B cell (primary cell): ENCODE measurements around the gene LIPG. TPM values are rescaled to one million over a fixed set of nuclear protein-coding genes. Genes with fewer than 3 reads are reported as not detected.

Experiments used
- ATAC-seq: fragments of 200-7000 bp; cut with Tn5 transposase; one replicate; pipeline ENCODE4 v1.10.0; 2021; ENCODE audit warnings: low read depth, mild to moderate bottlenecking, moderate number of reproducible peaks, moderate library complexity
- CTCF ChIA-PET: fragments of 350-600 bp; sonication (Branson Sonifier 250); formaldehyde crosslinking; loops from one replicate; lab custom pipeline; 2021; ENCODE audit warnings: antibody characterized with exemption, inconsistent platforms; lab: Charles Lee
- POLR2A ChIA-PET: fragments of 350-600 bp; sonication (Branson Sonifier 250); formaldehyde crosslinking; loops from one replicate; lab custom pipeline; 2021; ENCODE audit warnings: antibody characterized with exemption; lab: Charles Lee
- DNase-seq: peaks from one replicate; pipeline ENCODE4 v3.0.0; 2013
- H2AFZ ChIP-seq: 2 replicates; pipeline ENCODE4 v1.6.1; 2012; ENCODE audit warnings: mild to moderate bottlenecking, low read depth, low read length; ENCODE audit not compliant: insufficient read depth, poor library complexity, severe bottlenecking
- H3K27ac ChIP-seq, 2 donors: 1 replicate in 1 of 2; 2 replicates in 1 of 2; pipeline ENCODE4 v1.5.1; 2012 to 2013; ENCODE audit warnings: low read length in 2 of 2, mild to moderate bottlenecking in 2 of 2, moderate library complexity in 1 of 2
- H3K27me3 ChIP-seq, 4 experiments: fragments of 200-600 bp in 1 of 4; sonication (generic) in 1 of 4; replicated peaks in 1 of 4; 1 replicate in 2 of 4; 2 replicates in 2 of 4; pipeline versions ENCODE4 v1.6.1 to v1.7.0; 2013 to 2016; ENCODE audit warnings: low read length in 3 of 4, mild to moderate bottlenecking in 2 of 4, mixed read lengths in 1 of 4, moderate library complexity in 1 of 4; ENCODE audit not compliant: insufficient read depth in 4 of 4, control insufficient read depth in 3 of 4; ENCODE audit errors: control extremely low read depth in 1 of 4
- H3K36me3 ChIP-seq, 2 experiments: replicated peaks in 1 of 2; 1 replicate in 1 of 2; 2 replicates in 1 of 2; pipeline versions ENCODE4 v1.6.1 to v1.7.1; 2013; ENCODE audit warnings: low read length in 1 of 2; ENCODE audit not compliant: insufficient read depth in 2 of 2, control insufficient read depth in 1 of 2; ENCODE audit errors: control extremely low read depth in 1 of 2, extremely low read depth in 1 of 2
- H3K4me1 ChIP-seq, 2 donors: fragments of 200-600 bp in 1 of 2; sonication (generic) in 1 of 2; 1 replicate in 1 of 2; 2 replicates in 1 of 2; pipeline versions ENCODE4 v1.5.1 to v1.6.1; 2013 to 2017; ENCODE audit warnings: low read length in 2 of 2; ENCODE audit not compliant: control insufficient read depth in 2 of 2, insufficient read depth in 2 of 2
- H3K4me2 ChIP-seq: replicated peaks from 2 replicates; pipeline ENCODE3; 2012; ENCODE audit warnings: mild to moderate bottlenecking, low read depth, low read length; ENCODE audit not compliant: poor library complexity, severe bottlenecking
- H3K4me3 ChIP-seq, 5 experiments: fragments of 200-600 bp in 1 of 5; sonication (generic) in 1 of 5; 1 replicate in 3 of 5; 2 replicates in 2 of 5; pipeline versions ENCODE4 v1.5.1 to v1.7.0; 2011 to 2016; ENCODE audit warnings: low read length in 4 of 5, mild to moderate bottlenecking in 4 of 5, low read depth in 2 of 5, control low read depth in 1 of 5, moderate library complexity in 1 of 5; ENCODE audit not compliant: insufficient read depth in 1 of 5; ENCODE audit errors: control extremely low read depth in 1 of 5, extremely low read depth in 1 of 5
- H3K79me2 ChIP-seq: fragments of 200-600 bp; sonication (generic); one replicate; pipeline ENCODE4 v1.6.0; 2016; ENCODE audit warnings: low read length; ENCODE audit not compliant: control insufficient read depth, insufficient read depth
- H3K9ac ChIP-seq: fragments of 200-600 bp; sonication (generic); 2 replicates; pipeline ENCODE4 v1.6.1; 2017; ENCODE audit warnings: mild to moderate bottlenecking, low read length, moderate library complexity
- H3K9me3 ChIP-seq, 3 donors: one replicate each; pipeline versions ENCODE4 v1.6.1 to v1.7.1; 2013; ENCODE audit warnings: low read length in 2 of 3; ENCODE audit not compliant: control insufficient read depth in 2 of 3, insufficient read depth in 1 of 3; ENCODE audit errors: control extremely low read depth in 1 of 3
- H4K20me1 ChIP-seq: 2 replicates; pipeline ENCODE4 v1.6.0; 2012; ENCODE audit warnings: mild to moderate bottlenecking, low read length; ENCODE audit not compliant: insufficient read depth, control insufficient read depth, poor library complexity, severe bottlenecking
- H3K27ac Mint-ChIP-seq: one replicate; pipeline ENCODE4 v1.8.0; 2021; ENCODE audit warnings: mixed read lengths
- H3K27me3 Mint-ChIP-seq: one replicate; pipeline ENCODE4 v1.8.0; 2021; ENCODE audit warnings: mixed read lengths
- H3K4me1 Mint-ChIP-seq: one replicate; pipeline ENCODE4 v1.8.0; 2021; ENCODE audit warnings: mixed read lengths
- H3K4me3 Mint-ChIP-seq: one replicate; pipeline ENCODE4 v1.8.0; 2021; ENCODE audit warnings: mixed read lengths
- H3K9me3 Mint-ChIP-seq: one replicate; pipeline ENCODE4 v1.8.0; 2022; ENCODE audit warnings: mixed read lengths; ENCODE audit not compliant: insufficient read depth
- CTCF ChIP-seq: fragments of 200-600 bp; IDR thresholded peaks from one replicate; pipeline ENCODE4 v1.8.0; 2022; ENCODE audit warnings: antibody characterized with exemption, mild to moderate bottlenecking
- EZH2 ChIP-seq: IDR thresholded peaks from 2 replicates; pipeline ENCODE4 v1.6.1; 2012; ENCODE audit warnings: borderline replicate concordance, low read depth, mild to moderate bottlenecking, moderate library complexity, low read length; ENCODE audit not compliant: insufficient read depth, poor library complexity, severe bottlenecking
- WGBS: methylation state at CpG from one replicate; pipeline ENCODE4 v1.1.5; 2013; ENCODE audit warnings: missing lambda C conversion rate; ENCODE audit not compliant: insufficient coverage; 5-methylcytosine and 5-hydroxymethylcytosine counted together
- intact Hi-C: fragments of 100-400 bp; cut with micrococcal nuclease; formaldehyde crosslinking; loops from one replicate; pipeline ENCODE4 v1.10.0; 2022
- polyA plus RNA-seq: library from polyadenylated mRNA; depleted of rRNA; stranded (reverse); fragments of >200 nt; gene quantifications from 2 replicates; pipeline ENCODE4 v1.2.3, GENCODE V29; 2012
- total RNA-seq, 2 donors: library from RNA; stranded (reverse); fragments of 120-200 nt in 1 of 2; gene quantifications; 1 replicate in 1 of 2; 2 replicates in 1 of 2; pipeline versions ENCODE4 v1.2.3 to v1.2.4, GENCODE V29; 2013 to 2022

Gene LIPG
- total and polyA plus RNA-seq, 2 donors (not counting 1 experiment from before 2014, with no cell fraction given): not detected

- no peaks in the 10 kb centered on the region for H3K4me1 Mint-ChIP-seq
- Histone ChIP-seq H3K27me3 (peaks cover 0 to 4% (median 0%) of the 10 kb centered on the region in 4 experiments), H3K79me2 (no peaks in the 10 kb centered on the region), H3K36me3 (no peaks in the 10 kb centered on the region), H3K4me3 (no peak overlapping the region), H3K9ac (no peak overlapping the region), H3K27ac (no peak overlapping the region), H3K4me2 (no peak overlapping the region), H2AFZ (no peak overlapping the region), H3K4me1 (no peaks in the 10 kb centered on the region), H4K20me1 (no peaks in the 10 kb centered on the region), H3K9me3 (peaks cover 0 to 9% (median 3%) of the 10 kb centered on the region in 3 donors)
- H3K27me3 Mint-ChIP-seq: peaks cover 26% of the 10 kb centered on the region
- DNase-seq (no peak), ATAC-seq (no peak)
- no peak overlapping the region for H3K27ac Mint-ChIP-seq
- POLR2A ChIA-PET: no interaction called here
- TF ChIP-seq EZH2 (no peak), CTCF (no peak)
- no peak overlapping the region for H3K4me3 Mint-ChIP-seq
- intact Hi-C loops: no loop called here
- CTCF ChIA-PET: no interaction called here
- H3K9me3 Mint-ChIP-seq: no peaks in the 10 kb centered on the region
- WGBS: 80% methylated on average over 1 of the region's 3 CpGs
Measured at GRCh38 chr18:49609256-49610021, 47.6 kb downstream of the LIPG start.

GRCh38 chr18:49610022-49610445 lies 48.2 kb downstream of the LIPG start:
- Histone ChIP-seq H3K4me1 (no peaks in the 10 kb centered on the region), H3K9me3 (peaks cover 0 to 9% (median 1%) of the 10 kb centered on the region in 3 donors), H3K4me3 (no peak overlapping the region), H3K36me3 (no peaks in the 10 kb centered on the region), H3K27me3 (peaks cover 0 to under 1% (median 0%) of the 10 kb centered on the region in 4 experiments), H3K4me2 (no peak overlapping the region), H4K20me1 (no peaks in the 10 kb centered on the region), H2AFZ (no peak overlapping the region), H3K27ac (no peak overlapping the region), H3K79me2 (no peaks in the 10 kb centered on the region), H3K9ac (no peak overlapping the region)
- H3K27ac Mint-ChIP-seq: no peak overlapping the region
- no peaks in the 10 kb centered on the region for H3K4me1 Mint-ChIP-seq
- CTCF ChIA-PET: no interaction called here
- POLR2A ChIA-PET: no interaction called here
- H3K27me3 Mint-ChIP-seq: peaks cover 27% of the 10 kb centered on the region
- DNase-seq (no peak), ATAC-seq (no peak)
- 96% methylated on average over 3 of the region's 3 CpGs for WGBS
- TF ChIP-seq CTCF: no peak
- no peak overlapping the region for H3K4me3 Mint-ChIP-seq
- no peaks in the 10 kb centered on the region for H3K9me3 Mint-ChIP-seq
- intact Hi-C loops: no loop called here
